Measurements from ENCODE around the gene POLE. TPM values are rescaled to one million over a fixed set of nuclear protein-coding genes. Genes with fewer than 3 reads are reported as not detected.

POLE gene
- total and polyA plus RNA-seq, 2 experiments from 2014 or later, result 26.6 to 34.2 TPM

DNA sequence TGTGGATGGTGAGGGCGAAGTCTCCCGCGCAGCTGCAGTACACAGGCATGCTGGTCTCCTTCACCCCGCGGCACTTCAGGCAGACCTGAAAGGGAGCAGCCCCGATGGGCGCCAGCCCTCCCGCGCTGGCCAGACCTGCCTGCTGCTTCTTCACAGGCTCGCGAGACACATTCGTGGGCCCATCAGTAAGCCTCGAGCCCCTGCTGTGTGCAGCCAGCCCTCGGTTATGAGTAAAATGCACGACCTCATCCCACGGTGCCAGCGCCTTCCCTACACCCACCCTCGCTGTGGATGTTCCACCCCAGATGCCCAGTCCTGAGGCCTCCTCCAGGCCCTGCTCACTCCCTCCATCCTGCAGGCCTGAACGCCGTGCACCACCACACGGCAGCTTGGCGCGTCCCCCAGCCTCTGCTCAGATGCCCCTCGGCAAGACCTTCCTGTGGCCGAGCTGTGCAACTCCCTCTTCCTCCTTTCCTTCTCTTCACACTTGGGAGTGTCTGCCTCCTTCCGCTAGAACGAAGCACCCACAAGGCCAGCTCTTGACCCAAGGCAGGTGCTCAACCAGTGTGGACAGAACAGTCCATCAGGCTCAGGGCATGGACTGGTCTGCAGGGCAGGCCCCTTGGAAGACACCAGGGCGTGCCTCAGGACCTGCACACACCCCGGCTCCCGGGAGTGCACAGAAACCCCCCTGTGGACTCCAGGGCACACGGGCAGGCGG, 62.1 kb downstream of the POLE start:
- H3K27ac ChIP-seq, result no peak overlapping the region
- TF ChIP-seq, protein P1, sequence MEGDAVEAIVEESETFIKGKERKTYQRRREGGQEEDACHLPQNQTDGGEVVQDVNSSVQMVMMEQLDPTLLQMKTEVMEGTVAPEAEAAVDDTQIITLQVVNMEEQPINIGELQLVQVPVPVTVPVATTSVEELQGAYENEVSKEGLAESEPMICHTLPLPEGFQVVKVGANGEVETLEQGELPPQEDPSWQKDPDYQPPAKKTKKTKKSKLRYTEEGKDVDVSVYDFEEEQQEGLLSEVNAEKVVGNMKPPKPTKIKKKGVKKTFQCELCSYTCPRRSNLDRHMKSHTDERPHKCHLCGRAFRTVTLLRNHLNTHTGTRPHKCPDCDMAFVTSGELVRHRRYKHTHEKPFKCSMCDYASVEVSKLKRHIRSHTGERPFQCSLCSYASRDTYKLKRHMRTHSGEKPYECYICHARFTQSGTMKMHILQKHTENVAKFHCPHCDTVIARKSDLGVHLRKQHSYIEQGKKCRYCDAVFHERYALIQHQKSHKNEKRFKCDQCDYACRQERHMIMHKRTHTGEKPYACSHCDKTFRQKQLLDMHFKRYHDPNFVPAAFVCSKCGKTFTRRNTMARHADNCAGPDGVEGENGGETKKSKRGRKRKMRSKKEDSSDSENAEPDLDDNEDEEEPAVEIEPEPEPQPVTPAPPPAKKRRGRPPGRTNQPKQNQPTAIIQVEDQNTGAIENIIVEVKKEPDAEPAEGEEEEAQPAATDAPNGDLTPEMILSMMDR (IDR thresholded peaks at IDR 0.05; ENCODE audit: poor library complexity), result no peak
- TF ChIP-seq EZH2phosphoT487 (IDR thresholded peaks at IDR 0.05; ENCODE audit: low read depth, severe bottlenecking, unreplicated experiment), result no peak
- no peak for TF ChIP-seq EZH2 (IDR thresholded peaks at IDR 0.05; ENCODE audit: borderline replicate concordance)
- no peaks in the 10 kb centered on the region for H3K79me2 ChIP-seq
- H3K9me2 ChIP-seq (replicated peaks; ENCODE audit: insufficient read depth), result no peaks in the 10 kb centered on the region
- no peak for DNase-seq (ENCODE audit: low spot score)
- WGBS (ENCODE audit: low lambda C conversion rate, missing lambda C conversion rate), result 93% methylated on average over 32 of the region's 32 CpGs
- no peak overlapping the region for H3K4me3 ChIP-seq
- no peaks in the 10 kb centered on the region for H4K20me1 ChIP-seq (ENCODE audit: insufficient read depth, poor library complexity, severe bottlenecking)
- H3K4me2 ChIP-seq, result no peak overlapping the region
- no peaks in the 10 kb centered on the region for H3K36me3 ChIP-seq (replicated peaks; ENCODE audit: insufficient read depth, low read depth)
- H3K27me3 ChIP-seq, result peaks cover 4% of the 10 kb centered on the region
- H3K9me3 ChIP-seq (ENCODE audit: low read depth), result no peaks in the 10 kb centered on the region
- H3K4me1 ChIP-seq (ENCODE audit: insufficient read depth), result no peaks in the 10 kb centered on the region
- no peak overlapping the region for H2AFZ ChIP-seq

DNA sequence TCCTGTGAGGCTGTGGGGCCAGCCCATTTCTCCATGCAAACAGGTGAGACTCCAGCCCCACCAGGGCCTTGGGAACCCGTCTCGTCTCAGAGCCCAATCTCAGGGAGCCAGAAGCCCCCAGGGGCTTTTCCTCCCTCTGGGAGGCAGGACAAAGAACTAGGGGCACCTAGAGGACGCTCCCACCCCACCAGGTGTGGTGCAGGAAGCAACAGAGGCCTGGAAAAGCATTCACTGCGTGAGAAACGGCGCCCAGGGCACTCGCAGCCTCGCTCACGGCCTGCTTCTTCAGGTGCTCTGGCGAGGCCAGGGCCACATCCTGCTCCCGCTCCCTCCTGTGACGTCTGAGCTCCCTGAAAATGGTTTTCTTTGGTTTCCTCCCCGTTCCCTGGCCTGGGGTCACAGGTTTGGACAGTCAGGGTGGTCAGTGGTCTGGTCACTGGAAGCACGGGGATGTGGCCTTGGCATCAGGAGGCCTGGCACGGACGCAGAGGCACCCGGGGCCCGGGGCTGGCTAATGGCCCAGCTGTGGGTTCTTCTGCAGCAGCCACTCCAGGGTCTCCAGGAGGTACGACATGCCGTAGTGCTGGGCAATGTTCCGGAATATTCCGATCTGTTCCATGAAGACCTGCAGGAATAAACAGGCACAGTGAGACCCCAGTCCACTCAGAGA, 62.8 kb downstream of the POLE start:
- no peak for DNase-seq (ENCODE audit: low spot score)
- WGBS (ENCODE audit: low lambda C conversion rate, missing lambda C conversion rate), result 95% methylated on average over 22 of the region's 22 CpGs
- Histone ChIP-seq H4K20me1 (ENCODE audit: insufficient read depth, poor library complexity, severe bottlenecking) (no peaks in the 10 kb centered on the region), H3K36me3 (replicated peaks; ENCODE audit: insufficient read depth, low read depth) (no peaks in the 10 kb centered on the region), H3K79me2 (no peaks in the 10 kb centered on the region), H3K27ac (no peak overlapping the region), H3K4me3 (no peak overlapping the region), H3K9me3 (ENCODE audit: low read depth) (no peaks in the 10 kb centered on the region), H3K27me3 (peaks cover 12% of the 10 kb centered on the region), H3K9me2 (replicated peaks; ENCODE audit: insufficient read depth) (no peaks in the 10 kb centered on the region), H2AFZ (no peak overlapping the region), H3K4me2 (no peak overlapping the region), H3K4me1 (ENCODE audit: insufficient read depth) (no peaks in the 10 kb centered on the region)
- TF ChIP-seq EZH2 (IDR thresholded peaks at IDR 0.05; ENCODE audit: borderline replicate concordance) (no peak), EZH2phosphoT487 (IDR thresholded peaks at IDR 0.05; ENCODE audit: low read depth, severe bottlenecking, unreplicated experiment) (no peak)
- TF ChIP-seq, protein P1 (IDR thresholded peaks at IDR 0.05; ENCODE audit: poor library complexity), result no peak

DNA sequence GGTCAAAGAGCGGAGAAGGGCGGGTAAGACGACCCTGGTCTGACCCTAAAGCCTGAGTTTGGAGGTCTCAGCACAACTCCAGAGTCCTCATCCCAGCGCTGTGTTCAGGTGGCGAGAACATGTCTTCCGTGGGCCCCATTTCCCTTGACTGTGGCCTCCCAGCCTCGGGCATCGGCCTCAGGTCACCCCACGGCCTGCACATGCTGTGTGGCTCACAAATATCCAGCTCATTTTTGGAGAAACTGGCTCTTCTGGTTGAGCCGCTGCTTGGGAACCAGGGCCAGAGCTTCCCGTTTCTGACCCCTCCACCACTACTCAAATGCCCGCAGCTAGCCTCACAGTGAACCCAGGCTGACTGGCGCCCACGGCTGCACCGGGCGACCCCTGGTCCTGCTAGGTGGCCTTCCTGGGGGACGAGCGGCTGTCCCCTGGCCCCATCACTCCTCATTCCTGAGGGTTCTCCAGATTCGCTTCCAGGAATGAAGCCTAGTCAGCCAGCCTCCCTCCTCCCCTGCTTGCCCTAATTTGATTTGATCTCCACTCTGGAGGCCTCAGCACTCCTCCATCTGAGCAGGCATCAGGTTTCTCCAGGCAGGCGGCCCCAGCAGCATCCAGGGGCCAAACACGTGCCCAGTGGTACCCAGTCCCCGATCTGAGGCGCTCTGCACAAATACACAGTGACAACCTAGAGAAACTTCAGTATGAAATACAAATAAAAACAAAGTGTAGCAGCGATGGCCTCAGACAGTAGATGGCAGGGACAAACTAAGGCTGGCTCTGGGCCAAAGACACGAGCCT, 63.9 kb downstream of the POLE start:
- TF ChIP-seq EZH2phosphoT487 (IDR thresholded peaks at IDR 0.05; ENCODE audit: low read depth, severe bottlenecking, unreplicated experiment), result no peak
- TF ChIP-seq, protein P1 (IDR thresholded peaks at IDR 0.05; ENCODE audit: poor library complexity), result no peak
- TF ChIP-seq EZH2 (IDR thresholded peaks at IDR 0.05; ENCODE audit: borderline replicate concordance), result no peak
- H3K27ac ChIP-seq, result no peak overlapping the region
- H3K27me3 ChIP-seq, result peaks cover 15% of the 10 kb centered on the region
- no peaks in the 10 kb centered on the region for H3K9me3 ChIP-seq (ENCODE audit: low read depth)
- H3K9me2 ChIP-seq (replicated peaks; ENCODE audit: insufficient read depth), result no peaks in the 10 kb centered on the region
- H3K4me2 ChIP-seq, result no peak overlapping the region
- peaks cover 2% of the 10 kb centered on the region for H3K4me1 ChIP-seq (ENCODE audit: insufficient read depth)
- H3K79me2 ChIP-seq, result no peaks in the 10 kb centered on the region
- H4K20me1 ChIP-seq (ENCODE audit: insufficient read depth, poor library complexity, severe bottlenecking), result no peaks in the 10 kb centered on the region
- 84% methylated on average over 25 of the region's 25 CpGs for WGBS (ENCODE audit: low lambda C conversion rate, missing lambda C conversion rate)
- H2AFZ ChIP-seq, result no peak overlapping the region
- no peak overlapping the region for H3K4me3 ChIP-seq
- H3K36me3 ChIP-seq (replicated peaks; ENCODE audit: insufficient read depth, low read depth), result no peaks in the 10 kb centered on the region
- no peak for DNase-seq (ENCODE audit: low spot score)

Data from hepatocyte (in vitro differentiated cells).